Fibroblast of pulmonary artery (primary cell): ENCODE results near the gene RIPK3.
A peak's percentile ranks its signal among the peaks of the same experiment; 100 is the strongest.
"Not testable (repeated sequence)": the region's sequence is repeated elsewhere in the genome, so short reads cannot be mapped to it uniquely, and the experiment has no call there.

Experiments
- DNase-seq: peaks from one replicate; pipeline ENCODE4 v3.0.0-alpha.2; 2010; ENCODE audit warnings: low read depth
- H3K4me3 ChIP-seq: replicated peaks from 2 replicates; pipeline ENCODE4 v1.5.1; 2011; ENCODE audit warnings: low read depth, mild to moderate bottlenecking, control low read depth, low read length, moderate library complexity
- TF ChIP-seq, protein P1 (sequence below): IDR thresholded peaks from 2 replicates; pipeline ENCODE4 v1.5.1; 2011; ENCODE audit warnings: mild to moderate bottlenecking, control low read depth, low read length, inconsistent platforms; ENCODE audit errors: missing control alignments

RIPK3 gene

GRCh38 chr14:24327914-24328313, 11.9 kb downstream of the RIPK3 start:
- H3K4me3 ChIP-seq: not testable (repeated sequence)
- peak; percentile 33 for DNase-seq
- TF ChIP-seq, protein P1, sequence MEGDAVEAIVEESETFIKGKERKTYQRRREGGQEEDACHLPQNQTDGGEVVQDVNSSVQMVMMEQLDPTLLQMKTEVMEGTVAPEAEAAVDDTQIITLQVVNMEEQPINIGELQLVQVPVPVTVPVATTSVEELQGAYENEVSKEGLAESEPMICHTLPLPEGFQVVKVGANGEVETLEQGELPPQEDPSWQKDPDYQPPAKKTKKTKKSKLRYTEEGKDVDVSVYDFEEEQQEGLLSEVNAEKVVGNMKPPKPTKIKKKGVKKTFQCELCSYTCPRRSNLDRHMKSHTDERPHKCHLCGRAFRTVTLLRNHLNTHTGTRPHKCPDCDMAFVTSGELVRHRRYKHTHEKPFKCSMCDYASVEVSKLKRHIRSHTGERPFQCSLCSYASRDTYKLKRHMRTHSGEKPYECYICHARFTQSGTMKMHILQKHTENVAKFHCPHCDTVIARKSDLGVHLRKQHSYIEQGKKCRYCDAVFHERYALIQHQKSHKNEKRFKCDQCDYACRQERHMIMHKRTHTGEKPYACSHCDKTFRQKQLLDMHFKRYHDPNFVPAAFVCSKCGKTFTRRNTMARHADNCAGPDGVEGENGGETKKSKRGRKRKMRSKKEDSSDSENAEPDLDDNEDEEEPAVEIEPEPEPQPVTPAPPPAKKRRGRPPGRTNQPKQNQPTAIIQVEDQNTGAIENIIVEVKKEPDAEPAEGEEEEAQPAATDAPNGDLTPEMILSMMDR: peak; percentile 32

- TF ChIP-seq, protein P1: no peak
- DNase-seq: no peak
Measured at GRCh38 chr14:24327303-24327702, 12.5 kb downstream of the RIPK3 start.

GRCh38 chr14:24325963-24326362, 13.8 kb downstream of the RIPK3 start:
- no peak overlapping the region for H3K4me3 ChIP-seq
- TF ChIP-seq, protein P1: no peak
- DNase-seq: no peak

More at GRCh38 chr14:24327303-24327702, 12.5 kb downstream of the RIPK3 start:
- H3K4me3 ChIP-seq: no peak overlapping the region

DNA sequence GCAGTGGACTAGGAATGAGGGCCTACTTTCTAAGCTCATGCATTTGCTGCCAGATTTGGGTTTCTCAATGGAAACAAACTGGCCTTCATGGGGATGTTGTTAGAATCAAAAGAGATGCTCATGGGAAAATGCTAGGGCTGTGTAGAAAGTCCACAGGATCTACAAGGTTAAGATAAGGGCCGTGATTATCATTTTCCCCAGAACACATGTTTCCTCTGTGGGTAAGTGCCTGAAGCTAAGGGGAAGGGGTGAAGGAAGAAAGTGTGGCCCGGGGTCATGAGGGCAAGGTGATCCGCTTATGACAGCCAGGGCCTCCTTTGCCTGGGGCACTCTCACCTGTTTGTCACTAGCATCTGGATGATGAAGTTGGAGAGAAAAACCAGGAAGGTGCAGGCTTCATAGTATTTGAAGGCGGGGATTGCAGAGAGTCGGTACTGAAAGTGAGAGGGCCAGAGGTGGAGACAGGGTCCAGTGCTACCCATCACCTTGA, 14.7 kb downstream of the RIPK3 start:
- TF ChIP-seq, protein P1: no peak
- DNase-seq: no peak

GRCh38 chr14:24324024-24324423, 15.8 kb downstream of the RIPK3 start:
- DNase-seq: no peak
- TF ChIP-seq, protein P1: no peak
- no peak overlapping the region for H3K4me3 ChIP-seq

More for the DNA sequence above, 14.7 kb downstream of the RIPK3 start:
- H3K4me3 ChIP-seq: no peak overlapping the region

- H3K4me3 ChIP-seq: no peak overlapping the region
- DNase-seq: no peak
- TF ChIP-seq, protein P1: no peak
Measured at GRCh38 chr14:24323341-24323740, 16.4 kb downstream of the RIPK3 start.

- TF ChIP-seq, protein P1: no peak
- no peak overlapping the region for H3K4me3 ChIP-seq
Measured at GRCh38 chr14:24322672-24323071, 17.1 kb downstream of the RIPK3 start.

More at GRCh38 chr14:24322672-24323071, 17.1 kb downstream of the RIPK3 start:
- no peak for DNase-seq
